H1 (cell line): Measurements from ENCODE around the gene MAP4. TPM values are rescaled to one million over a fixed set of nuclear protein-coding genes. Genes with fewer than 3 reads are reported as not detected.

Source experiments
- MAFK ChIP-seq: IDR thresholded peaks from 2 replicates; pipeline ENCODE4 v1.6.1; 2012; ENCODE audit warnings: low read depth, mild to moderate bottlenecking, improper control_type of control experiment, low read length
- RXRA ChIP-seq: IDR thresholded peaks from 2 replicates; pipeline ENCODE4 v1.6.1; 2011; ENCODE audit warnings: low read depth, mild to moderate bottlenecking, low read length, moderate library complexity; ENCODE audit not compliant: insufficient read depth
- YY1 ChIP-seq: IDR thresholded peaks from 2 replicates; pipeline ENCODE4 v1.6.1; 2011; ENCODE audit warnings: low read depth, mild to moderate bottlenecking, low read length
- polyA plus RNA-seq, 7 experiments: library from polyadenylated mRNA; depleted of rRNA in 3 of 7; stranded (reverse) in 5 of 7; unstranded in 2 of 7; fragments of >200 nt in 5 of 7; fragments of 200-250 nt in 2 of 7; gene quantifications; 1 replicate in 5 of 7; 2 replicates in 1 of 7; 4 replicates in 1 of 7; pipeline versions ENCODE4 v1.2.1 to v1.2.3, GENCODE V29; 2011 to 2013; ENCODE audit warnings: missing spikeins in 2 of 7, mixed read lengths in 2 of 7
- total RNA-seq: library from RNA; stranded (reverse); fragmentation: NEBNext Ultra II Directional; extraction: Animal tissue kit (Norgen Biotek cat#: 25700); gene quantifications from 2 replicates; pipeline ENCODE4 v1.2.1, GENCODE V29; 2021
- TF ChIP-seq, protein P1 (sequence below): IDR thresholded peaks from 2 replicates; pipeline ENCODE4 v1.6.1; 2012; ENCODE audit warnings: inconsistent platforms

Gene MAP4
- total and polyA plus RNA-seq, 2 of the 8 experiments (the other 6 are each of a cell fraction or from before 2014, with no cell fraction given), result 67.0 to 179 TPM

DNA sequence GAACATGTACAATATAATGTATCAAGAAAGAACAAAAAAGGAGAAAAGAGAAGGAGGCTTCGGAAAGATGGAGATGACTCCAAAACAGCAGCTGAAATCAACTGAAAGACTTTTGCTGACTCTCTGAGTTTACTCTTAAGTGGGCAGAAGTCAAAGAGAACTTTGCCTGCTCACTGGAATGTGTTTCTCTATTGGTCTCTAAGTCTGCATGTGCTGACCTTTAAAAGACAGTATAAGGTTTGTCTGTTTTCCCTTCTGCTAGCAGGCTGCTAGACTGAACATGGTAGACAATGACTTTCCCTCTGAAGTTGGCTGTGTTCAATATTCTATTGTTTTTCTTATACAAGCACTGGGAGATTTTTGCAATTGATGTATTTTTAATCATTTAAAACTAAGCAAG lies 7.2 kb upstream of the MAP4 start (continued):
- TF ChIP-seq, protein P1, sequence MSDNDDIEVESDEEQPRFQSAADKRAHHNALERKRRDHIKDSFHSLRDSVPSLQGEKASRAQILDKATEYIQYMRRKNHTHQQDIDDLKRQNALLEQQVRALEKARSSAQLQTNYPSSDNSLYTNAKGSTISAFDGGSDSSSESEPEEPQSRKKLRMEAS, result no peak
- no peak for TF ChIP-seq RXRA
- TF ChIP-seq MAFK, result no peak
- no peak for TF ChIP-seq YY1
